HG03108 (cell line): ENCODE results near the gene PRODH2.

Experiments
- ATAC-seq: cut with Tn5 transposase; IDR thresholded peaks from one replicate; pipeline ENCODE4 v1.9.1; 2021; ENCODE audit warnings: moderate library complexity; ENCODE audit not compliant: unreplicated experiment

PRODH2 gene

DNA sequence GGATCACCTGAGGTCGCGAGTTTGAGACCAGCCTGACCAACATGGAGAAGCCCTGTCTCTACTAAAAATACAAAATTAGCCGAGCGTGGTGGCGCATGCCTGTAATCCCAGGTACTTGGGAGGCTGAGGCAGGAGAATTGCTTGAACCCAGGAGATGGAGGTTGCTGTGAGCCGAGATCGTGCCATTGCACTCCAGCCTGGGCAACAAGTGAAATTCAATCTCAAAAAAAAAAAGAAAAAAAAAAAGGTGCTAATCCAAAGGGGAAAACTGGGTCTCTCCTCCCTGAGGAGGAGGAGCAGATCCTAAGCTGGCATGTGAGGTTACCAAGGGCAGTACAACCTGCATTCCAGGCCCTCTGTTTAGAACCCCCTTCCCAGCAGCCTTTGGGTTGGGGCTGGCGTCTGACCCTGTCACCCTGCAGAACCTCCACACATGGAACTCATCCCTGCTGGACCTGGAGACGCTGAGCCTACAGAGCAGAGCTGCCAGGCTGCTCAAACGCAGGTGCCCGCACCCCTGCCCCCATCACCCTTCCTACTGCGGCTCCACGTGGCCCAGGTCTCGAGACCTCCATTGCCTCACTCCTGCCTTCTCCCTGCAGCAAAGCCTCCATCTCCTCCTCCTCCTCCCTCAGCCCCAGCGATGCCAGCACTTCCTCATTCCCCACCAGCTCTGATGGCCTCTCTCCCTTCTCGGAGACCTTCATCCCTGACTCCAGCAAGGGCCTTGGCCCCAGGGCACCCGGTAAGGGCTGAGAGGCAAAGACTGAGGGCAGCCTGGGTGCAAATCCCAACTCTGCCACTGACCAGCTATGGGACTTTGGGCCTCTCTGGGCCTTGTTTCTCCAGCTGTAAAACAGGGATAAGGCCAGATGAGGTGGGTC, 48.0 kb downstream of the PRODH2 start:
- ATAC-seq = no peak

DNA sequence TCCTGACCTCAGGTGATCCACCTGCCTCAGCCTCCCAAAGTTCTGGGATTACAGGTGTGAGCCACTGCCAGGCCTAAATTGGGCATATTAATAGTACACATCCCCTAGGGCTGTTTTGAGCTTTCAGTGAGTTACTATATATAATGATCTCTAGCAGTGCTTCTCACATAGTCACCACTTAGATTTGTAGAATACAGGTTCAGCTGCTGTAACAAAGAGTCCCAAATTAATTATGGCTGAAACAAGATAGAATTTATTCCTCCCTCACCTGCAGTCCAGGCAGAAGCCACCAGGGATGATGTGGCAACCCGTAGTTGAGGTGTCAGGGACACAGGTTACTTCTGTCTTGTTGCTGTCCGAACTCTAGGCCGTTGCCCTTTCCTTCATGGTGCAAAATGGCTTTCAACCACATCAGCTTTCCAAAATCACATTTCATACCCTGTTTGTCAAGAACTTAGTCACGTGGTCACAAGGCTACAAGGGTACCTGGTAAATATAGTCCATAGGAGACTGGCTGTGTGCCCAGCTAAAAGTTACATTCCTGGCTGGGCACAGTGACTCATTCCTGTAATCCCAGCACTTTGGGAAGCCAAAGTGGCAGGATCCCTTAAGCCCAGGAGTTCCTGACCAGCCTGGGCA, 51.8 kb downstream of the PRODH2 start:
- ATAC-seq = no peak

GRCh38 chr19:35759697-35760096, 52.9 kb downstream of the PRODH2 start:
- ATAC-seq = no peak

DNA sequence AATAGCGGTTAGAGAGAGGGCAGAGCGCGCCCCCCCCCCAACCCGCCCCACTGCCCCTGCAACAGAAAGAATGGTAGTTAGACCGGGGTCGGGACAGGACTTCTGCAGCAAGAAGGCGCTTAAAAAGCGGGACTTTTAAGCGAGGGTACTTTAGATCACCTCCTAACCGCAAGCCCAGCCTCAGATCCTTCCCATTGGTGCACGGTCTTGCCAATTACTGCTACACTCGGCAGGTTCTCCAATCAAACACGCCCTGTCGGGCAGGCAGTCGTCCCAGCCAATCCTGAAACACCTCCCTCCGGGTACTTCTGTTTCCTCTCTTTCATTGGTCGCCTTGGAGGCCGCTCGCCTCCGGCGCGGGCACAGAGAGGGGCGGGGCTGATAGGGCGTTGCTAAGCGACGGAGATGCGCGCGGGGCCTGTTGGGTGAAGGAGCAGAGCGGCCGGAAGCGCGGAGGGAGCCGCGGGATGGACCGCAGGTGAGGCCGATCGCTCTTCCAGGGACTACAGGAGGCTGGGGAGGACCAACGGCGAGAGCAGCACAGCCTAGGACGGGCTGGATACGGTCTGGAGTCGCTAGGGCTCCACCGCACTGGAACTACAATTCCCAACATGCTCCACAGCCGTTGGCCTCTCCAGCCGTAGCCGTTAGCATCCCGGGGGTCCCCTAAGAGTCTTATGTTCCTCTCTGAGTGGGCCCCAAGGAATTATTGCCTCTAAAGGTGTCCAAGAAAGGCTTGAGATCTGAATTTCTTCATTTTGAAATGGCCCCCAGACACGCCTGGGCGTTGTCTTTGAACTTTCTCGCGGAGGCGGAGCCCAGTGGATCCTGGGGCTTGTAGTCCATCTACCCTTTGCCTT, 54.7 kb downstream of the PRODH2 start, which contains the start of gene PROSER3:
Gene PROSER3, plus strand, starts transcription at position 428 of the 860 bp plus-strand sequence. Its CDS starts 40 bp downstream, at position 468.
- peak; percentile 91 for ATAC-seq

- peak; percentile 7 for ATAC-seq
Observed at GRCh38 chr19:35757231-35757748, 55.4 kb downstream of the PRODH2 start.

GRCh38 chr19:35756377-35757230, 56.0 kb downstream of the PRODH2 start, which contains the start of gene HSPB6:
TSS of gene HSPB6 (minus strand) at chr19:35757029. CDS start at chr19:35757008, 21 bp downstream.
- ATAC-seq = no peak

GRCh38 chr19:35755550-35756376, 56.9 kb downstream of the PRODH2 start:
- ATAC-seq = no peak

GRCh38 chr19:35755131-35755549, 57.5 kb downstream of the PRODH2 start:
- ATAC-seq = no peak

GRCh38 chr19:35754370-35755130, 58.1 kb downstream of the PRODH2 start:
- ATAC-seq = no peak

GRCh38 chr19:35753634-35754369, 58.8 kb downstream of the PRODH2 start:
- no peak for ATAC-seq

- no peak for ATAC-seq
Observed at GRCh38 chr19:35752746-35753350, 59.8 kb downstream of the PRODH2 start.

DNA sequence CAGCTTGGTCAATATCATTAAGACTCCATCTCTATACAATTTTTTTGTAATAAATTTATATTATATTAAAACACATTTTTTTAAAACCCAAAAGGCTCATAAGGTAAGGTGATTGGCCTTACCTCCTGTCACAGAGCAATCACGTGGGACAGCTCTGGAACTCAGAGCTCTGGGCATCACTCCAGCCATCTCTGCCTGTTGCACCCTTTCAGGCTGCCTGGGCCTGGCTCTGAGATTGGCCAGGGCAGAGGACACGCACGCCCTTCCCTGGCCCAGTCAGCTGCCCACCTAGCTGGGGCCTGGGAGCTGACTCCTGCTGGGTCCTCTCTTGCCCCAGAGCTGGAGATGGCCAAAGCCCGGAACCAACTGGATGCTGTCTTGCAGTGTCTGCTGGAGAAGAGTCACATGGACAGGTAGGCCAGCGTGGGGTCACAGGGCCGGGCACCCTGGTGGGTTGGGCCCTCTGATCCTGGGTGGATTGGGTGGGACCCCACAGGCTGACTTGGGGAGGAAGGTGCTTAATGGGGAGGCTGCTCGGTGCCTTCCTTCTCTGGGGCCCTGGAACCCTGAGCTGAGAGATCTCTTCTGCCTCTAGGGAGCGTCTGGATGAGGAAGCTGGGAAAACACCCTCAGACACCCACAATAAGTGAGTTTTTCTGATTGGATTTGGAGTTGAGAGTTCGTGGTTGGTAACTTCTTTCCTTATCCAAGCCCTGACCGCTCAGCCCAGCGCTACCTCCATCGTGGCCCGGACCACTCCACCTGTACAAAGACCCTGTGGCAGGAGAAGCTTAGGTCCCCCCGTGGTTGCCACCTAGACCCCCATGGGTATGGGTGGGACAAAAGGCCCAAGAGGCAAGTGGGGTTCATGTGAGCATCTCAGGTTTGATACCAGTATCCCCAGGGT, 60.6 kb downstream of the PRODH2 start:
- no peak for ATAC-seq

DNA sequence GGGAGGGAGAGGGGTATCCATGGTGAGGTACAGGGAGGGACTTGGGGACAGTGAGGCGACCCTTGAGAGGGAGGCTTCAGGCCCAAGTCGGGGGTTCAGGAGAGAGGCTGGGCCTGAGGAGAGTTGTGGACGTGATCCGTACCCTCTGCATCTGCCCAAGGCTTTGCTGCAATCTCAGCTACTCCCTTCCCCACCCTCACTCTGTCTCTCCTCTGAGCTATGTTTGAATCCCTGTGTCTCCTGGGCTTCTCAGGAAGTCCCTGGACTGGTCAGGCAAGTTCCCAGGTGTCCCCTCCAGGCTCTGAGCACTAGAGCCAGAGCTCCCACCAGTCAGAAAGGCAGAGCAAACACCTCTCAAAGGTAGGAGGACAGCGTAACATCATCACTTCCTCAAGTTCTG, 62.5 kb downstream of the PRODH2 start:
- no peak for ATAC-seq
